H9 (cell line): ENCODE results near the gene KRT12. TPM values are rescaled to one million over a fixed set of nuclear protein-coding genes. Genes with fewer than 3 reads are reported as not detected.

ENCODE experiments used
- DNase-seq: peaks from one replicate; pipeline ENCODE4 v3.0.0-alpha.2; 2017
- H2AFZ ChIP-seq: one replicate; pipeline ENCODE4 v1.6.1; 2013; ENCODE audit warnings: mild to moderate bottlenecking, low read length, control low read depth, moderate library complexity
- H2AK5ac ChIP-seq: 2 replicates; pipeline ENCODE4 v1.6.1; 2013; ENCODE audit warnings: low read length, control low read depth, mixed read lengths; ENCODE audit not compliant: insufficient read length
- H2BK120ac ChIP-seq: one replicate; pipeline ENCODE4 v1.6.1; 2013; ENCODE audit warnings: low read depth, mild to moderate bottlenecking, low read length, control low read depth, inconsistent platforms; ENCODE audit not compliant: poor library complexity, severe bottlenecking
- H2BK12ac ChIP-seq: 2 replicates; pipeline ENCODE4 v1.6.1; 2013; ENCODE audit warnings: low read length, control low read depth, mixed read lengths, low read depth; ENCODE audit not compliant: insufficient read length
- H2BK15ac ChIP-seq: 2 replicates; pipeline ENCODE4 v1.6.1; 2013; ENCODE audit warnings: low read depth, low read length, control low read depth
- H2BK20ac ChIP-seq: one replicate; pipeline ENCODE4 v1.6.1; 2013; ENCODE audit warnings: low read depth, mild to moderate bottlenecking, low read length, control low read depth, inconsistent platforms; ENCODE audit not compliant: poor library complexity, severe bottlenecking
- H2BK5ac ChIP-seq: 2 replicates; pipeline ENCODE4 v1.6.1; 2013; ENCODE audit warnings: low read length, control low read depth, mixed read lengths; ENCODE audit not compliant: insufficient read length
- H3K14ac ChIP-seq: 2 replicates; pipeline ENCODE4 v1.6.1; 2013; ENCODE audit warnings: low read length, control low read depth; ENCODE audit not compliant: insufficient read depth
- H3K18ac ChIP-seq: 2 replicates; pipeline ENCODE4 v1.6.1; 2013; ENCODE audit warnings: low read depth, mild to moderate bottlenecking, mixed read lengths, low read length, control low read depth; ENCODE audit not compliant: insufficient read length
- H3K23ac ChIP-seq: 2 replicates; pipeline ENCODE4 v1.6.1; 2013; ENCODE audit warnings: low read length, control low read depth, mixed read lengths, low read depth; ENCODE audit not compliant: insufficient read length
- H3K23me2 ChIP-seq: 2 replicates; pipeline ENCODE4 v1.6.1; 2013; ENCODE audit warnings: low read depth, mild to moderate bottlenecking, mixed read lengths, low read length, control low read depth; ENCODE audit not compliant: insufficient read length, poor library complexity, severe bottlenecking
- H3K27ac ChIP-seq: 2 replicates; pipeline ENCODE4 v1.5.1; 2013; ENCODE audit warnings: low read length, control low read depth, mixed read lengths, low read depth; ENCODE audit not compliant: insufficient read length
- H3K27me3 ChIP-seq: 2 replicates; pipeline ENCODE4 v1.6.1; 2013; ENCODE audit warnings: low read length, control low read depth, inconsistent platforms; ENCODE audit not compliant: insufficient read depth
- H3K4ac ChIP-seq: 2 replicates; pipeline ENCODE4 v1.6.1; 2013; ENCODE audit warnings: low read depth, mild to moderate bottlenecking, control low read depth, inconsistent platforms, low read length, moderate library complexity
- H3K4me1 ChIP-seq: 2 replicates; pipeline ENCODE4 v1.6.1; 2013; ENCODE audit warnings: low read length, control low read depth, inconsistent platforms; ENCODE audit not compliant: insufficient read depth
- H3K4me2 ChIP-seq: 2 replicates; pipeline ENCODE4 v1.6.1; 2013; ENCODE audit warnings: low read length, control low read depth, mixed read lengths; ENCODE audit not compliant: insufficient read length, insufficient read depth
- H3K56ac ChIP-seq: 2 replicates; pipeline ENCODE4 v1.6.1; 2013; ENCODE audit warnings: low read depth, mild to moderate bottlenecking, mixed read lengths, low read length, control low read depth; ENCODE audit not compliant: insufficient read length
- H3K79me1 ChIP-seq: 2 replicates; pipeline ENCODE4 v1.6.1; 2013; ENCODE audit warnings: low read depth, mild to moderate bottlenecking, moderate library complexity, low read length, control low read depth, inconsistent platforms; ENCODE audit not compliant: insufficient read depth, poor library complexity, severe bottlenecking
- H3K79me2 ChIP-seq: 2 replicates; pipeline ENCODE4 v1.6.1; 2013; ENCODE audit warnings: low read length, control low read depth, inconsistent platforms; ENCODE audit not compliant: insufficient read depth
- H3K9ac ChIP-seq: 2 replicates; pipeline ENCODE4 v1.6.1; 2013; ENCODE audit warnings: low read length, control low read depth, mixed read lengths; ENCODE audit not compliant: insufficient read length; ENCODE audit errors: extremely low read depth
- H3K9me3 ChIP-seq: one replicate; pipeline ENCODE4 v1.6.1; 2013; ENCODE audit warnings: low read depth, low read length, inconsistent platforms; ENCODE audit not compliant: control insufficient read depth
- H3T11ph ChIP-seq: one replicate; pipeline ENCODE4 v1.6.1; 2013; ENCODE audit warnings: mild to moderate bottlenecking, low read length, control low read depth, inconsistent platforms
- H4K20me1 ChIP-seq: one replicate; pipeline ENCODE4 v1.6.1; 2013; ENCODE audit not compliant: control insufficient read depth, insufficient read length, insufficient read depth
- H4K5ac ChIP-seq: 2 replicates; pipeline ENCODE4 v1.6.1; 2013; ENCODE audit warnings: low read depth, mild to moderate bottlenecking, mixed read lengths, low read length, control low read depth; ENCODE audit not compliant: insufficient read length
- H4K8ac ChIP-seq: replicated peaks from 2 replicates; pipeline ENCODE4 v1.6.1; 2013; ENCODE audit warnings: low read length, control low read depth, mixed read lengths, low read depth; ENCODE audit not compliant: insufficient read length
- H4K91ac ChIP-seq: 2 replicates; pipeline ENCODE4 v1.6.1; 2013; ENCODE audit warnings: low read depth, mild to moderate bottlenecking, moderate library complexity, mixed read lengths, low read length, control low read depth; ENCODE audit not compliant: insufficient read length
- H3K27ac Mint-ChIP-seq, 3 experiments: 2 replicates in 2 of 3; 3 replicates in 1 of 3; pipeline ENCODE4 v1.8.0; 2020 to 2021; ENCODE audit warnings: mixed read lengths in 3 of 3, mild to moderate bottlenecking in 1 of 3, moderate library complexity in 1 of 3
- H3K27me3 Mint-ChIP-seq: 2 replicates; pipeline ENCODE4 v1.8.0; 2021; ENCODE audit warnings: low read depth, mild to moderate bottlenecking, moderate library complexity, mixed read lengths
- H3K36me3 Mint-ChIP-seq, 3 experiments: 2 replicates in 2 of 3; 3 replicates in 1 of 3; pipeline ENCODE4 v1.8.0; 2020 to 2021; ENCODE audit warnings: low read depth in 3 of 3, mixed read lengths in 3 of 3; ENCODE audit not compliant: insufficient read depth in 1 of 3
- H3K4me1 Mint-ChIP-seq, 2 experiments: 2 replicates each; pipeline ENCODE4 v1.8.0; 2020; ENCODE audit warnings: mixed read lengths in 2 of 2
- H3K4me3 Mint-ChIP-seq, 2 experiments: 2 replicates in 1 of 2; 3 replicates in 1 of 2; pipeline ENCODE4 v1.8.0; 2020 to 2021; ENCODE audit warnings: mild to moderate bottlenecking in 2 of 2, mixed read lengths in 2 of 2, moderate library complexity in 1 of 2
- H3K9me3 Mint-ChIP-seq, 2 experiments: 2 replicates in 1 of 2; 3 replicates in 1 of 2; pipeline ENCODE4 v1.8.0; 2020; ENCODE audit warnings: mild to moderate bottlenecking in 2 of 2, mixed read lengths in 2 of 2, moderate library complexity in 1 of 2
- CTCF ChIP-seq: fragments of 200-600 bp; sonication (generic); conservative IDR thresholded peaks from 3 replicates; pipeline ENCODE4 v1.8.0; 2021; ENCODE audit warnings: antibody characterized with exemption, mild to moderate bottlenecking
- WGBS: extraction: QIAGEN DNeasy Blood & Tissue Kit; methylation state at CpG from one replicate; pipeline ENCODE4 v1.1.7; 2013; ENCODE audit warnings: missing lambda C conversion rate, low lambda C conversion rate, mixed read lengths; ENCODE audit not compliant: insufficient read length; ENCODE audit errors: extremely low coverage; 5-methylcytosine and 5-hydroxymethylcytosine counted together
- total RNA-seq: library from RNA; stranded (reverse); gene quantifications from 2 replicates; pipeline ENCODE4 v1.2.1, GENCODE V29; 2021

The KRT12 gene
- total RNA-seq, 1 experiment from 2014 or later: not detected

GRCh38 chr17:40822132-40822812 lies 44.8 kb downstream of the KRT12 start, which contains the start of gene KRT10:
Gene KRT10, minus strand, starts transcription at chr17:40822614. Its CDS starts 29 bp downstream, at chr17:40822585.
- no peak within 1 kb of the TSS for H2AK5ac ChIP-seq
- no peak within 1 kb of the TSS for H2BK15ac ChIP-seq
- no peak within 1 kb of the TSS for H3K27ac ChIP-seq
- peaks cover 3% of the 10 kb centered on the region for H3K23me2 ChIP-seq
- H3K18ac ChIP-seq: no peak within 1 kb of the TSS
- TF ChIP-seq CTCF: no peak
- no peak within 1 kb of the TSS for H3K14ac ChIP-seq
- H2AFZ ChIP-seq: no peak within 1 kb of the TSS
- no peak within 1 kb of the TSS for H3K27ac Mint-ChIP-seq
- H3T11ph ChIP-seq: no peak within 1 kb of the TSS
- H3K9me3 Mint-ChIP-seq: no peaks in the 10 kb centered on the region
- H3K9ac ChIP-seq: no peak within 1 kb of the TSS
- no peak within 1 kb of the TSS for H2BK20ac ChIP-seq
- no peak within 1 kb of the TSS for H3K56ac ChIP-seq
- no peak within 1 kb of the TSS for H3K4me3 Mint-ChIP-seq
- no peak within 1 kb of the TSS for H3K23ac ChIP-seq
- DNase-seq: no peak
- H3K27me3 Mint-ChIP-seq: peaks cover 80% of the 10 kb centered on the region
- no peaks in the 10 kb centered on the region for H3K4me1 ChIP-seq
- no peak within 1 kb of the TSS for H2BK12ac ChIP-seq
- H4K8ac ChIP-seq: no peak within 1 kb of the TSS
- H3K27me3 ChIP-seq: no peaks in the 10 kb centered on the region
- no peak within 1 kb of the TSS for H3K4me2 ChIP-seq
- no peak within 1 kb of the TSS for H3K4ac ChIP-seq
- H3K79me1 ChIP-seq: no peaks in the 10 kb centered on the region
- H2BK5ac ChIP-seq: no peak within 1 kb of the TSS
- no peak within 1 kb of the TSS for H4K5ac ChIP-seq
- no peaks in the 10 kb centered on the region for H3K79me2 ChIP-seq
- no peaks in the 10 kb centered on the region for H3K9me3 ChIP-seq
- H4K20me1 ChIP-seq: no peaks in the 10 kb centered on the region
- H3K4me1 Mint-ChIP-seq: peaks cover 0 to 8% of the 10 kb centered on the region in 2 experiments; a peak in 1 of 4 replicates
- no peak within 1 kb of the TSS for H4K91ac ChIP-seq
- H2BK120ac ChIP-seq: no peak within 1 kb of the TSS
- no CpG with 5 or more reads among the region's 7 CpGs for WGBS
- peaks cover 0 to 9% (median 6%) of the 10 kb centered on the region in 3 experiments; a peak in 5 of 7 replicates for H3K36me3 Mint-ChIP-seq
